Muscle of back (tissue), 11 donors: ENCODE measurements around the gene DAZL. TPM values are rescaled to one million over a fixed set of nuclear protein-coding genes. Genes with fewer than 3 reads are reported as not detected.

Experiments used
- DNase-seq, 3 donors: peaks; one replicate each; pipeline versions ENCODE4 v3.0.0 to v3.0.0-alpha.2; 2013
- polyA plus RNA-seq, 10 donors: library from polyadenylated mRNA; unstranded; fragments of 120-200 nt; gene quantifications; one replicate each; pipeline ENCODE4 v1.2.1, GENCODE V29; 2013; ENCODE audit not compliant: insufficient read length in 10 of 10

DAZL gene
- polyA plus RNA-seq, 10 donors = 0.44 to 0.87 TPM; not detected in 8

DNA sequence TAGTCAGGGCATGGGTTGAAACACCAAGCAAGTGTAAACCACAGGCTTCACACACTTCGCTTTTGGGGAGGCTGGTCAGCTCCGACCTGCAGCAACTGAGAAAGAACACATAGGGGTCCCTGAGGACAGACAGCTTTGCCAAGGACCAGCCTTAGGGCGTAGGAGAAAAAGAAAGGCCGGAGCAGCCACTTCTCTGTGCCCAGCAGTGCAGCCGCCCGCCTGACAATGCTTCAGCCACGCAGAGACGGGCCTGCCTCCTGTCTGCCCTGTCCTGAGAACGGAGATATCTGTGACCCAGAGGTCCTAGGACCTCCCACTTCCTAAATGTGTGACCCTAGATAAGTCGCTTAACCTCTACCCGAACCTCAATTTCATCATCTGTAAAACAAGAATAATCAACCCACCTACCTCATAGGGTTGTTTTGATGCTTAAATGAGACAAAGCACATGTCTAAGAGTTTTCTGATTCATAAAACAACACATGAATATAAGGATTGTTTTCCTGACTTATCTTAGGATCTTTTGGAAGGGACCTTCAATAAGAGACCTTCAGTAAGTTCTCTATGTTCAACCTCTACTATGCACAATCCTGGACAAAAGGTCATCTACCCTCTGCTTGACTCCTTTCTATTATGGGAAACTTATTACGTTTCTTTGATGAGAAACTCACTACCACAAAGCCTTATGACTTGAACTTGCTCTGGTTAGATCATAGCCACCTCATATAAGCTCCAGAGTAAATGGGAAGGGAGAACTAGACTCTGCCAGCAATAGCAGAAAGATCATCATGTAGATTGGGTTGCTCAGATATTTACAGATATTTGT lies 58.8 kb downstream of the DAZL start:
- DNase-seq = no peak

DNA sequence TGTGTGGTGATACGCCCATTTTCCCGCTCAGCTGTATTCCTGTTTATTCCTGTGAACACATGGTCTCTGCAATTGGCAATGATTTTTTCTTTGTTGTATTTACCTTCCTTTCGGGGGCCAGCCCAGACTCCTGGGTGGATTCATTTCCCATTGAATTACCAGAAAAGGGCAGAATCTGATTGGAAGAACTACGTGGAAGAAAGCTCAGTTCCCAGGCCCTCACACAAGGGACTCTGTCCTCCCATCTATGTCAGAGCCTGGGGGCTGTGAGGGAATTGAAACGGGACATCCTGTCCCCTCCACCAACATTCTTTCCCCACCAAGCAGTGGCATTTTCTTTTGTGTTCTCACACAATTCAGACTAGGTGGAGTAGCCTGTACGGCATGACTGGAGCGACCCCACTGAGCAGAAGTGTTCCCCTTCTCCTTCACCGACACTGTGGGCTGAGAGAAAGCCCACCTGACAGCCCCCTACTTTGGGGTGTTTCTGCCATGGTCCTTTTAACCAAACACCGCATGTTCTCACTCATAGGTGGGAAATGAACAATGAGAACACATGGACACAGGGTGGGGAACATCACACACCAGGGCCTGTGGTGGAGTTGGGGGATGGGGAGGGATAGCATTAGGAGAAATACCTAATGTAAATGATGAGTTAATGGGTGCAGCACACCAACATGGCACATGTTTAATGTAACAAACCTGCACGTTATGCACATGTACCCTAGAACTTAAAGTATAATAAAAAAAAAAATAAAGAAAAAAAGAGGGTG lies 59.6 kb downstream of the DAZL start:
- no peak for DNase-seq

DNA sequence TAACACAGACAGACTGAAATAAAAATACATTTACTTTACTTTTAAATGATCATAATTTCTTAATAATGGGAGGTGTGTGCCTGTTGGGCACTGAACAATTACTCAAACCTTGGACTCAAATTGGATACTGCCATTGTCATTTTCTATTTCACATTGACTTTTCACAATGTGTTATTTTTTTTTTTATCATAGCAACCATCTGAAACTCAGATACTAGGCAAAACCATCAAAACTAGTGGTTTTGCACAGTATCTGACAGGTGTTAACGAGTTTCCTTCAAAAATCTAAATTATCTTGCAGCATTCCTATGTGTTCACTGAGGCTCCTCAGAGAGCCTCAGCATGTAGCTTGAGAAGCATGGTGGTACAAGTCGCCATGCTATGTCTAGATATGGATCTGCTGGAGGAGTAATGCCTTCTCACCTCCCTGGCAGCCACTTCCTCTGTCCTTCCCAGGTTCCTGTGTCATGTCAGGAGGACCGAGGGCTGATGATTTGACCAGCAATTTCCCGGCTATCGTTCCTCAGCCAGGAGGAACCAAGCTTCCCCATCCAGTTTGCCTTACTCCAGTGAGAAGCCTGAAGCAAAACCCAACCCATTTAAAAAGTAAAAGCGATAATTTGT lies 61.9 kb downstream of the DAZL start:
- no peak for DNase-seq

DNA sequence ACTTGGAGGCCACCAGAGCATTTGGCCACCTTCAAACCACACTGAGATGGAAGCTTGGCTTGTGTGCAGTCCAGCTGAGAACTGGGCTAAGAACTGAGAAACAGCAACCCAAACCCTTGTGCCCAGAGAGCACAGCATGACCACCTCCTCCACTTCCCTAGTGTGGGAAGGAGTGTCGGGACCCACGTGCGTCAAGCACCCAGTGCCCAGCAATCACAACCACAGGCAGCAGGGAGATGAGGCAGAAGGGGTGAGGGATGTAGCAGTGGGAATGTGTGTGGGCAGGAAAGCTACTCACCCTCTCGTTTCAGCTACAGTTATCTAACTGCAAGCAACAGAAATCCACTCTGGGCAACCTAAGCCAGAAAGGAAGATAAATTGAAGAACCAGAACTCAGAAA lies 66.7 kb downstream of the DAZL start:
- no peak for DNase-seq

DNA sequence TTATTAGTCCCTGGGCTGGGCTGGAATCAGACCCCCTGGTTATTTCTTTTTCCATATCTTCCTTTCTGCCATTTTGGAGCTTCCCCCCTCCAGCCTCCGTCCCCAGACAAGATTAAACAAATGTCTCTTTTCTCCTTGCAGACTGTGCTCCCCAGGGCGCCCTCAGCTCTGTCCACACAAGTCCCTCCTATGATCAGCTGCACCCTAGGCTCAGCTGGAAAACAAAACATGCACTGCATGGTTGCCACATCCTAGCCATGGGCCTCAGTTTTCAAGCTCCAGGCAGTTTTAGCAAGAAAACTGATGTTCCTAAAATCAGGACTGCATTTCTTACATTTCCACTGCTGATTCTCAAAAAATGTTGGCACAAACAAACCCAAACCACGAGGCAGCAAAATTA lies 68.2 kb downstream of the DAZL start:
- DNase-seq = no peak

Other genes with a start within 250 kb of the DAZL start
- 10 to 100 TPM; 11.3 to 19.7 (median 16.1) TPM for gene RFTN1, start 91.7 kb downstream of the DAZL start, polyA plus RNA-seq